ENCODE measurements around the gene NRTN. TPM values are rescaled to one million over a fixed set of nuclear protein-coding genes. Genes with fewer than 3 reads are reported as not detected.

Gene NRTN
- total and polyA plus RNA-seq, 2 donors (not counting 3 experiments of a cell fraction or from before 2014, with no cell fraction given), result 0.41 TPM; not detected in 1

DNA sequence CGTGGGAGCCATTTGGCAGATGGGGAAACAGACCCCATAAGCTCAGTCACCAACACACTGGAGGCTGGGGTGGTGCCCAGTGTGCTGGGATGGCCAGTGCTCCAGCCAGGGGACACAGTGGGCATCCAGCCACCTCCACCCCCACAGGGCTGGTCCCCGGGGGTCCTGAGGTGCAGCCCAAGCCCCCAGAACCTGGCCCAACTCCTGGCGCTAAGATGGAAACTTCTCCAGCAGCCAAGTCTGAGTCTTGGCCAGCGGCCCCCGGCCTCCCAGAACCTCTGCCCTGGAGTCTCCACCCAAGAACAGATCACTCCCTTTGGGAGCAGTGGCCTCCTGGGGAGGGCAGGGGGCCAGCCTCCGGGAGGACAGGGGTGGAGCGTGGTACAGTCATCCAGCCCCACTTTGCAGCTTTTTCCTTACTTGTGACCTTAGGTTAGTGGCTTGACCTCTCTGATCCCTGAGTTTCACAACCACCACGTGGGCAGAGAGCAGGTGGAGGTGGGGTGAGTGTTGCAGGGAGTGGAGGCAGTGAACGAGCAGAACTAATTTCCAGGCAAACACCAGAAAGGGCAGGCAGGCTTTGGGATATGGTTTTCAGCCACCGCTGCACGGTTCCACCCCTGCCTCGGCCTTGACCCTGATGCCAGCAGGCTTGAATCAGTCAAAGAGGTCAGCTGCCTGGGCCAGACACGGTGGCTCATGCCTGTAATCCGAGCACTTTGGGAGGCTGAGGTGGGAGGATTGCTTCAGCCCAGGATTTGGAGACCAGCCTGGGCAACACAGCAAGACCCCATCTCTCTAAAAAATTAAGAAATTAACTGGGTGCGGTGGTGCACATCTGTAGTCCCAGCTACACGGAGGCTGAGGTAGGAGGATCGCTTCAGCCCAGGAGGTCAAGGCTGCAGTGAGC, 4.3 kb upstream of the NRTN start:
- ChIA-PET POLR2A (no interaction called here), CTCF (interaction anchor here (0.6 kb wide), 1 partner anchor 9 kb away, joined by 3 read pairs; the partner anchor contains the start of gene DUS3L)
- Histone ChIP-seq H3K4me2 (ENCODE audit: insufficient read depth, low read length) (no peak overlapping the region), H3K27ac (ENCODE audit: insufficient read depth, low read depth, low read length) (no peak overlapping the region), H3K9me1 (replicated peaks; ENCODE audit: control insufficient read depth, extremely low read depth, insufficient read depth, low read length) (peaks cover 2% of the 10 kb centered on the region), H2AFZ (ENCODE audit: low read depth, low read length) (no peak overlapping the region), H3K4me3 (replicated peaks in 1 of 3; ENCODE audit: insufficient read depth in 1 of 3, low read depth in 1 of 3, low read length in 3 of 3) (no peak overlapping the region), H3K79me2 (ENCODE audit: control insufficient read depth, insufficient read depth, low read length) (no peaks in the 10 kb centered on the region), H4K20me1 (replicated peaks; ENCODE audit: control insufficient read depth, extremely low read depth, insufficient read depth, low read length) (no peaks in the 10 kb centered on the region), H3K9ac (replicated peaks; ENCODE audit: extremely low read depth, insufficient read depth, low read length) (no peak overlapping the region), H3K27me3 (ENCODE audit: control insufficient read depth in 2 of 2, insufficient read depth in 2 of 2, low read length in 2 of 2) (peaks cover 2 to 3% of the 10 kb centered on the region in 2 experiments), H3K9me3 (replicated peaks; ENCODE audit: control insufficient read depth, insufficient read depth, low read length) (no peaks in the 10 kb centered on the region), H3K36me3 (ENCODE audit: control insufficient read depth in 2 of 2, extremely low read depth in 1 of 2, insufficient read depth in 2 of 2, low read length in 2 of 2) (no peaks in the 10 kb centered on the region), H3K4me1 (ENCODE audit: control insufficient read depth, extremely low read depth, insufficient read depth, low read length) (peaks cover 5% of the 10 kb centered on the region)
- FAIRE-seq (no peak), DNase-seq (ENCODE audit: low read depth, low spot score) (no peak)
- BruUV-seq (replicated peaks), result no TSS peak
- intact Hi-C loops (cut with micrococcal nuclease), result loop anchor here (10.0 kb wide), 1 partner anchor 184 kb away; no protein-coding TSS in a partner anchor
- dilution Hi-C loops (cut with MboI; ENCODE audit: extremely low pct_ligation_motif_present, low sequenced_read_pairs), result no loop called here
- TF ChIP-seq POLR2AphosphoS5 (IDR thresholded peaks at IDR 0.05; ENCODE audit: insufficient read depth, low read depth, low read length) (no peak), EZH2 (IDR thresholded peaks at IDR 0.05; ENCODE audit: borderline replicate concordance, low read depth, low read length, severe bottlenecking) (no peak), GATA2 (IDR thresholded peaks at IDR 0.05; ENCODE audit: insufficient read depth, insufficient read length, low read depth, low read length) (no peak), JUN (IDR thresholded peaks at IDR 0.05; ENCODE audit: borderline replicate concordance, insufficient read depth, insufficient read length, low read depth) (no peak), POLR2A (IDR thresholded peaks at IDR 0.05; ENCODE audit: low read depth, low read length) (no peak)
- TF ChIP-seq, protein P1, sequence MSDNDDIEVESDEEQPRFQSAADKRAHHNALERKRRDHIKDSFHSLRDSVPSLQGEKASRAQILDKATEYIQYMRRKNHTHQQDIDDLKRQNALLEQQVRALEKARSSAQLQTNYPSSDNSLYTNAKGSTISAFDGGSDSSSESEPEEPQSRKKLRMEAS (IDR thresholded peaks at IDR 0.05; ENCODE audit: insufficient read depth, insufficient read length), result no peak

Measured in endothelial cell of umbilical vein (primary cell).